Measurements from ENCODE around the gene PMP22. TPM values are rescaled to one million over a fixed set of nuclear protein-coding genes. Genes with fewer than 3 reads are reported as not detected.

PMP22 gene
- total RNA-seq, 1 experiment from 2014 or later: 8.4 TPM

- Histone ChIP-seq H3K27me3 (ENCODE audit: control insufficient read depth, insufficient read depth, low read length) (peaks cover 17% of the 10 kb centered on the region), H3K36me3 (replicated peaks; ENCODE audit: control insufficient read depth, insufficient read depth, low read length) (no peaks in the 10 kb centered on the region), H3K4me3 (ENCODE audit: insufficient read depth, low read depth, low read length) (no peak overlapping the region)
- DNase-seq: no peak
Measured at GRCh38 chr17:15267996-15268395, 2.9 kb upstream of the PMP22 start.

GRCh38 chr17:15266325-15267125 is 1.4 kb upstream of the PMP22 start:
- peaks cover 32% of the 10 kb centered on the region for H3K27me3 ChIP-seq (ENCODE audit: control insufficient read depth, insufficient read depth, low read length)
- H3K4me3 ChIP-seq (ENCODE audit: insufficient read depth, low read depth, low read length): no peak overlapping the region
- no peaks in the 10 kb centered on the region for H3K36me3 ChIP-seq (replicated peaks; ENCODE audit: control insufficient read depth, insufficient read depth, low read length)
- DNase-seq: no peak

DNA sequence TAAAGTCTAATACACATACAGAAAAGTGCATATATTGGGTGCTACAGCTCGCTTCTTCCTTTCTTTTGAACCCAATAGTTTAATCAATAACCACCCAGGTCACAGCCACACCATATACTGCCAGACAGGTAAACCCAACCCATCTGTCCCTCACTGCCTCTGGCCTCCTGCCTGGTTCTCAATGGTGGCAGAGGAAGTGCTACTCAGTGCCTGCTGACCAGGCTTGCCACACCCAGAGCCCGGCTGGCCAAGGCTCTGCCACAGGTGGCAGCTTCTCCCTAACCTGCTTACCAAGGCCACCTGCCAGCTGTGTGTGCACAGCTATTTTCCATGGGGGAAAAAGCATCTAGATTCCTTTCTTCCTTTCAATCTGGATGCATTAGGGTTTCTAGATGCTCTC is 584 bp downstream of the PMP22 start:
- H3K4me3 ChIP-seq (ENCODE audit: insufficient read depth, low read depth, low read length): no peak overlapping the region
- no peaks in the 10 kb centered on the region for H3K36me3 ChIP-seq (replicated peaks; ENCODE audit: control insufficient read depth, insufficient read depth, low read length)
- H3K27me3 ChIP-seq (ENCODE audit: control insufficient read depth, insufficient read depth, low read length): peaks cover 49% of the 10 kb centered on the region
- DNase-seq: no peak

DNA sequence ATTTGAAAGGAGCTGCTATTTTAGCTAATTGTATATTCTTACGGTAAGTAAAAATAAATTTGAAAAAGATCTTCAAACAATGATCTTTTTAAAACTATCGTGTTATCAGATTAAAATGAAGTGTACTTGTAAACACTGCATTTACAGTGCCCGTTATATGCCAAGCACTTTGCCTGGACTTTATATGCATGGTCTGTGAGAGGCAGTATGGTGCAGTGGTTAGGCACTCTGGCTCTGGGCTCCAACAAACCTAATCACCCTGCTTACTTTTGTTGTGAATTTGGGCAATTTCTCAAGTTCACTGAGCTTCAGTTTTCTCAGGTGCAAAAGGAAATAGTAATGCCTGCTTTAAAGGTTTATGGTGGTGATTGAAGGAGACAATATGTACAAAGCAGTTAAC is 1.4 kb downstream of the PMP22 start:
- Histone ChIP-seq H3K27me3 (ENCODE audit: control insufficient read depth, insufficient read depth, low read length) (peaks cover 57% of the 10 kb centered on the region), H3K4me3 (ENCODE audit: insufficient read depth, low read depth, low read length) (no peak overlapping the region), H3K36me3 (replicated peaks; ENCODE audit: control insufficient read depth, insufficient read depth, low read length) (no peaks in the 10 kb centered on the region)
- no peak for DNase-seq

- Histone ChIP-seq H3K36me3 (replicated peaks; ENCODE audit: control insufficient read depth, insufficient read depth, low read length) (no peaks in the 10 kb centered on the region), H3K4me3 (ENCODE audit: insufficient read depth, low read depth, low read length) (peak overlapping the region; percentile 50), H3K27me3 (ENCODE audit: control insufficient read depth, insufficient read depth, low read length) (peaks cover 60% of the 10 kb centered on the region)
- peak; percentile 80 for DNase-seq
Measured at GRCh38 chr17:15263206-15263579, 1.9 kb downstream of the PMP22 start.

DNA sequence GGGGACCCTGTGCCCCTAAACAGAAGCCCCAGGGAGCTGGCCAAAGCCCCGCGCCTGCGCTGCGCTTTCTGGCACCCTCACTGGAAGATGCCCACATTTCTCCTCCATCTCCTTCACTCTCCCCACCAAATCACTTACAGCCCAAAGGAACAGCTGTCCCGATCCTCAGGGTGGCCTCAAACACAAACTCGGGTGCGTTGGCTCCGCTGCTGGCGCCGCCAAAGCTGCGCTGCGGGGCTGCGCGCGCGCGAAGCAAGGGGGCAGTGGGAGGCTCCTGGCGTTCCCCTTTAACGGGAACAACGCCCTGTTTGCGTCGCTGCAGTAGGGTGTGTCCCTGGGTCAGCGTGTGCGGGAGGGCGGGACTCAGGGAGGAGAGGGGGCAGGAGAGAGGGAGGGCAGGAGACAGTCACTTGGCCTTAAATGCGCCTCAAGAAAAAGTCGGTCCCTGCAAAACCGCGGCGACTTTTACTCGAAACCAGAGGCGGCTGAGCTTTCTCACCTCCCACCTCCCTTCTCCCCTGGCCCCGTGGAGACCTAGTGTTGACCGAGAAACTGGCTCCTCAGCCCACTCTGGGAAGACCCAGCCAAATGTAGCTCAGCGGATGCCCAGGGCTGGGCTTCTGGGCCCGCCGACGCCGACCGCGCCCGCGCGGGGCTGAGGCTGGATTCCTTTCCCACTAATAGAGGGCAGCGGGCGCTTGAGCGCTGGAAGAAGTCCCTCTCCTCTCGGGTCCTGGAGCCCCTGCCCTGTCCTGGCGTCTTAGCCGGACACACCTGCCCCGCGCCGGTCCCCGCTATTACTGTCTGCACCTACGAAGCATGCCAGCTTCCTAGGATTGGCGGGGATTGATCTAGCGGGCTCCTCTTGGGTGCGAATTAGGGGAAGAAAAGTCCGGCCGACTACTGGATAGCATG is 2.6 kb downstream of the PMP22 start:
- peak overlapping the region; percentile 50 for H3K4me3 ChIP-seq (ENCODE audit: insufficient read depth, low read depth, low read length)
- peaks cover 60% of the 10 kb centered on the region for H3K27me3 ChIP-seq (ENCODE audit: control insufficient read depth, insufficient read depth, low read length)

GRCh38 chr17:15261802-15262290 is 3.3 kb downstream of the PMP22 start:
- DNase-seq: peak; percentile 53
- H3K36me3 ChIP-seq (replicated peaks; ENCODE audit: control insufficient read depth, insufficient read depth, low read length): no peaks in the 10 kb centered on the region
- peaks cover 60% of the 10 kb centered on the region for H3K27me3 ChIP-seq (ENCODE audit: control insufficient read depth, insufficient read depth, low read length)
- H3K4me3 ChIP-seq (ENCODE audit: insufficient read depth, low read depth, low read length): peak overlapping the region; percentile 50

More for the DNA sequence above, 2.6 kb downstream of the PMP22 start:
- DNase-seq: peak; percentile 86
- H3K36me3 ChIP-seq (replicated peaks; ENCODE audit: control insufficient read depth, insufficient read depth, low read length): no peaks in the 10 kb centered on the region

DNA sequence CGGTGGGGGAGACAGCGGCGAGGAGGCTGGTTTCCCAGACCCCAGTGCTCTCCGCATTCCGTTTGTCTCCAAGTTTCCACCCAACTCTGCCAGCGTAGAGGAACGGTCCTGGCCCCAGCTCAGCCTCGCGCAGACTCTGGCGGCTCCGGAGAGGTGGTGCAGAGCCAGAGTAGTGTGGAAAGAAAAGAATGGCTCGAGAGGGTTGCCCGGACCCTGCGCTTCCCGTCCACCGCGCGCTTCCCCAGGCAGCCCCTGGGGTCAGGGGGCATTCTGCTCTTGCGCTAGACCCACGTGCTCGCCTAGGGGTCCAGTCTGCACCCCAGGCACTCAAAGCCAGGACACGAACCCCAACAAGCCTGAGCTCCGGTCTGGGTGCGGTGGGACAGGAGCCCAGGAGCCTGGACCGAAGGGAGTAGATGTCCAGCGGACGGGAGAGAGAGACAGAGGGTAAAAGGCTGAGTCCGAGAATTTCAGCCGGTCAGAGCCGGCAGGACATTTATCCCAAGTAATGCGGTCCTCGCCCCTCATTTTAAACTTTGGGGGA is 3.8 kb downstream of the PMP22 start:
- DNase-seq: peak; percentile 85
- Histone ChIP-seq H3K27me3 (ENCODE audit: control insufficient read depth, insufficient read depth, low read length) (peaks cover 60% of the 10 kb centered on the region), H3K4me3 (ENCODE audit: insufficient read depth, low read depth, low read length) (peak overlapping the region; percentile 50), H3K36me3 (replicated peaks; ENCODE audit: control insufficient read depth, insufficient read depth, low read length) (no peaks in the 10 kb centered on the region)

GRCh38 chr17:15260376-15261257 is 4.5 kb downstream of the PMP22 start:
- H3K4me3 ChIP-seq (ENCODE audit: insufficient read depth, low read depth, low read length): peak overlapping the region; percentile 78
- H3K27me3 ChIP-seq (ENCODE audit: control insufficient read depth, insufficient read depth, low read length): peaks cover 60% of the 10 kb centered on the region
- DNase-seq: peak; percentile 94
- no peaks in the 10 kb centered on the region for H3K36me3 ChIP-seq (replicated peaks; ENCODE audit: control insufficient read depth, insufficient read depth, low read length)

DNA sequence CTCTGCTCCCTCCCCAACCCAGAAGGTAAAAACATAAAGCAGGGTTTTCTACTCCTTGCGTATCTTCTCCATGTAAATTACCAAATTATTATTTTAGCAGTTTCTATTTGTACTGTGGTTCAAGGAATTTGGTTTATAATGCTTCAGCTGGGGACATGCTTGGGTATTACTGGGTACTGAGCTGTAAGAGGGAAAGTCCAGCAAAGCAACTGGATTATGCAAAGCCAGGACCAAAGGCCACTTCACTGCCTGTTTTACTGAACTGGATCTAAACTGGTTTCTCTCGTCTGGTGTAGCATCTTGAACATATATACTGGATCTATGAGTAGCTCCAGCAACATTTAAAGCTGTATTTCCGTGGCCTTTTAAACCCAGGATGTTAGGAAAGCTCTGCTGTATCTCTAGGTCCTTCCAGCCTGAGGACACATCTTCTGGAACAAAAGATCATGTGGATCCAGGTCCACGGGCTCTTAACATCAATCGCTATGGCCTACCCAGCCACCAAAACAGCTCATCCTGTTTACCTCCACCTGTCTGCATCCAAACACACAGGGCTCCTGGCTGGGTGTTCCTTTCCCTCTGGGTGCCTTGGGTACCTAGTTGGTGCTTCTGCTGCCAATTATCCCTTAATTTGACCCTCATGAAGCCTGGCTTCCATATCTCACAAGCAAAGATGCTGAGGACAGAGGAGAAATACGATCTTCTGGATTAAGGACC is 7.2 kb downstream of the PMP22 start:
- no peak for DNase-seq

GRCh38 chr17:15257258-15257788 is 7.8 kb downstream of the PMP22 start:
- peak; percentile 79 for DNase-seq
- H3K36me3 ChIP-seq (replicated peaks; ENCODE audit: control insufficient read depth, insufficient read depth, low read length): no peaks in the 10 kb centered on the region
- peaks cover 36% of the 10 kb centered on the region for H3K27me3 ChIP-seq (ENCODE audit: control insufficient read depth, insufficient read depth, low read length)
- H3K4me3 ChIP-seq (ENCODE audit: insufficient read depth, low read depth, low read length): peak overlapping the region; percentile 14; the same call in 1 of the 2 replicates

More for the DNA sequence above, 7.2 kb downstream of the PMP22 start:
- Histone ChIP-seq H3K36me3 (replicated peaks; ENCODE audit: control insufficient read depth, insufficient read depth, low read length) (no peaks in the 10 kb centered on the region), H3K27me3 (ENCODE audit: control insufficient read depth, insufficient read depth, low read length) (peaks cover 43% of the 10 kb centered on the region), H3K4me3 (ENCODE audit: insufficient read depth, low read depth, low read length) (no peak overlapping the region; the same call in 1 of the 2 replicates)

DNA sequence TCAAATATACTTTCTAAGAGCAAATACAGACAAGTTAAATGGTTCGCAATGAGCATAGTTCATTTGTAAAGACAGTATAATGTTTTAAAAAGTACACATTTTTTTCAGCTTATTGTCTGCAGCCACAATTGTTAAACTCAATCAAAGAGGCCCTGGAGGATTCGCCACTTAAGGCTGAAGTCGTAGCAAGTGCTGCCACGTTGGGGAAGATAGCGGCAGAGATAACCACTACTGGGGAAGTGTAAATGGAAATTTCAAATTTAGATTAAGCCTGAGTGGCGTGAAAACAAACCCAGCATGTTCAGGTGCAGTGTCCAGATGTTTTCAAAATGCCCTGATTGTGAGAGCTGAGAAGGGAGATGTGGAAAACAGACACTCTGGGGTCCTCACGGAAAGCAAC is 8.4 kb downstream of the PMP22 start:
- Histone ChIP-seq H3K36me3 (replicated peaks; ENCODE audit: control insufficient read depth, insufficient read depth, low read length) (no peaks in the 10 kb centered on the region), H3K27me3 (ENCODE audit: control insufficient read depth, insufficient read depth, low read length) (peaks cover 30% of the 10 kb centered on the region), H3K4me3 (ENCODE audit: insufficient read depth, low read depth, low read length) (no peak overlapping the region)
- no peak for DNase-seq
